Activated CD4-positive, alpha-beta T cell treated with anti-CD3 and anti-CD28 coated beads, Interleukin-2, amount 50 U/mL, for 16 hours (primary cell): ENCODE measurements around the gene KRTAP6-3.

Source experiments
- DNase-seq: peaks from one replicate; pipeline ENCODE4 v3.0.0-alpha.2; 2020

KRTAP6-3 gene, protein sequence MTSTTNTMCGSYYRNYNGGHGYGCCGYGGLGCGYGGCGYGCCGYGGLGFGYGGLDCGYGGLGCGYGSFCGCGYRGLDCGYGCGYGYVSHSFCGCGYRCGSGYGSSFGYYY

DNA sequence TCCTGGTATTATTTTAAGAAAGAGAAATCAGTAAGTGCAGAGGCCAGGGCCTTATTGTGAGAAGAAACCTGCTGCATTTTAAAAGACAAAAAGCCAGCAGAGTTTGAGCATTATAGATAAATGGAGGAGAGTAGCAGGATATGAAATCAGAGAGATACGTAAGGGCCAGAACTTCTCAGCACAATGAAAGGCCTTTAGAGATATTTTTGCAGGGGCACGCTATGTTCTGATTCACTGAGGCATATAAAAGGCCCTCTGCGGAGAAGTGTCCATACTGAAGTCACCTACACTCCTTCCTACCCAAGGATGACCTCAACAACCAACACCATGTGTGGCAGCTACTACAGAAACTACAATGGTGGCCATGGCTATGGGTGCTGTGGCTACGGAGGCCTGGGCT, at the start of gene KRTAP6-3:
Gene KRTAP6-3, plus strand, starts transcription at position 301 of the 400 bp plus-strand sequence. Its CDS starts 6 bp downstream, at position 307.
- DNase-seq: no peak

DNA sequence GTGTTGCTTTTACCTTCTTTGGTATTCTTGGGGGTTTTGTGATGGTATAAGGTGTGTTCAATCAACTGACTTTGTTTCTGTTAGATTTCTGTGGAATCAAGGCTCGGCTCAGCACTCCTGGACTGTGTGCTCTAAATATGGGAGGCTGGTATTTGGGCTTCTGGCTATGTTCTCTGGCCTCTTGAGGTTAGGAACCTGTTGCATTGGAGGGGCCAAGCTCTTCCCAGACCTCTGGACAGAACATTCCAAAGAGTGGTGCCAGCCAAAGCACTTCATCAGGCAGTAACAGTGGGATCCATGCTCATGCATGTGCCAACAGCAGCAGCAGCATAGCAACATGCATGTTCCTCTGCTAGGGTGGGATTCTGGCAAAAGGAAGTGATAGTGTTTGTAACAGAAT, 39.5 kb upstream of the KRTAP6-3 start:
- no peak for DNase-seq

DNA sequence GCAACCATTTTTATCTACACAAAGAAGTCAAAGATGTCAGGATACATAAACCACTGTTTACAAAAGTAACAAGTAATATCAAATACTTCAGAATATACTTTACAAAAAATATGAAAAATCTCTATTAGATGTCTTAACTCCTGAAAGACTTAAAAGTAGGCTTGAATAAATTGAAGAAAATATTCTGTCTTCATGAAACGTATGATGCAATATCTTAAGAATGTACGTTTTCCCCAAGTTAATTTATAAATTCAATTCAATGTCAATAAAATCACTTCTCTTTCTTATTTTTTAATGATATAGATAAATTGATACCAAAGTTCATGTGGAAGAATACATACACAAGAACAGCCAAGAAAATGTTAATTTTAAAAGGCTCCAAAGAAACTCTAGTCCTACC, 37.1 kb upstream of the KRTAP6-3 start:
- no peak for DNase-seq

DNA sequence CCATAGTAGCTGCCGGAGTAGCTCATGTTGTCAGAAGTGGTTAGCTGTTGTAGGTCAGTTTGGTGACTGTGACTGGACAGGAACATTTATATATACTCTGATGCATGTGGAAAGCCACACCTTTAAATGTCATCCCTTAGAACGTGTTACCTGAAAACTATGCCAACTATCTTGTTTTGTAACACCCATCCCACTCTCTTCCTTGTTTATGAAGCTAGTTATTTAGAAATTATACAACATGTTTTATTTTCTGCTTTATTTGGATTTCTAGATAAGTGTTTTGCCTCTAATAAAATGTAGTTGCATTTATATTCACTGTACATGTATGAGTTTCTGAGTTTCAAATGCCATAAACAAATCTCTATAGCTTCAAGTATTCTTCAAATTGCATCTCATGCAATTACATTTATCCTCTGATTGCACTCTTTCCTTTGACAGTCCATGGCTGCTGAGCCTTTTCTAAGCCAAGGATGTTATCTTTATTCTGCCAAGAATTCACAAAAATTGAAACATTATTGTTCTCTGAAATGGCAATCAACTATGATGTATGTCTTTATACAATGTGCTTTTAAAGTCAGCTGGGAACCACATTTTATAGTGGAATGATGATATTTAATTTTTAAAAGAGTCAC, 30.9 kb upstream of the KRTAP6-3 start, which contains the start of gene KRTAP19-7:
Gene KRTAP19-7, minus strand, starts transcription at position 51 of the 632 bp plus-strand sequence. Its CDS starts 25 bp downstream, at position 26.
- no peak for DNase-seq

DNA sequence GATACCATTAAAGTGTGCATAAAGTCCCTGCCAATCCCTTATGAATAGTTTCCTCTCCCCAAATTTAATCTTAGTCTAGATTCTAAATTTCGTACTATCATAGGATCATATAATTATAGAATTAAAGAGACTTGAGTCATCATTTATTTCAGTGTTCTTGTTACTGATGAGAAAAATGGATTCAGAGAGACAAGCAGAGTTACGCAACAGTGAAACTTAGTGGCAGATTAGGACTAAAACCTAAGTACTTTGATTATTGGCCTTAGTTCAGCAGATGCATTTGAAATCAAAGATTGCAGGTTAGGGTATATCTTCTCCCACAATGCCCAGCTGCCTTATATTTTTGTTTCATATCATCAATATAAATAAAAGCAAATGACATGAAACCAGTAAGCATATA, 30.3 kb upstream of the KRTAP6-3 start:
- DNase-seq: no peak

DNA sequence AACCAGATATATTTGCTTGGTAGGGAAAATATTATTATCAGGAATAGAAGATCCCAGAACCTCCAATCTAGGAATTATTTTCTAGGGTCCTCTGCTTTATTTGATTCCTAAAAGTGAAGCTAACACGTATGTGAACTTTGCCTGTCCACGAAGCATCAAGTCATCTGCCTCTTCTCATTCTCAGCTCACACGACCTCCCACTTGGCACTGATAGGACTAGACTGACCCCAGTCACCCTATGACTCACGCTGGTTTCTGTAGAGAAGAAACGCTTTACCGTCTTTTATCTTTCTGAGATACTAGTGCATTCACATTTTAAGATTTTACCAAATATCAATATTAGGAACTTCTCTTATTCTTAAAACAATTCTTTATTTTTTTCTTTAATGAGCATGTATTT, 29.2 kb upstream of the KRTAP6-3 start:
- no peak for DNase-seq

DNA sequence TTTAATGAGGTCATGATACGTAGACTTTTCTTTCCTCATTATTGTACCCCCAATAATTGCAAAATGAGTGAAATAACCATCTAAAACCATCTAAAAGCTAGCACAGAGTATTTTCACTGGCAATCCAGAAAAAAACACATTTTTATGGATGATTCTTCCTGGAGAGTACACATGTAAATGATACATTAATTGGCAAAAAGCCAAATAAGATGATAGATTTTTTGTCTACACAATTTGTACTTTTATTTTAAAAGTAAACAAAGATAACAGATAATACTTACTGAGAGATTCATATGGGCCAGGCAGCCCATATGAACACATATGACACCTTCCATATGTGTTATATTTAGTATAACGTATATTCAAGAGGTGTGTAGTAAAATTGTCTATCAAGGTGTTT, 28.6 kb upstream of the KRTAP6-3 start:
- DNase-seq: no peak

DNA sequence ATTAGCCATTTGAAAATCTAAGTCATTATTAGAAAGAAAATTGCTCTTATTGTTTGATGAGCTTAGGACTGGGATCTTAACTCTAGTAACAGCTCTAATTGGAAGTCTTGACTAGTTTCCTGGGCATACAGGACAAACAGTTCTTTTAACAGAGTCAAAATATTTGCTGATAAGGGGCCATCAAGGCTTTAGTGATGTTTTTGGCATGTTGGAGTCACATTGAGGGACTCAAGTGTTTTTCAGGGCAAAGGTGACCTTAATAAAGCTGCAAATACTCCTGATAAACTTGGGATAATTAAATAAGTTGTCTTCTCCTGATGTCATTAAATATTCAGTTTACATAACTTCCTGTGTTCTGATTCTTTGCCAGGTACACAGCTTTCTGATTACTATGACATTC, 24.6 kb upstream of the KRTAP6-3 start:
- DNase-seq: no peak

DNA sequence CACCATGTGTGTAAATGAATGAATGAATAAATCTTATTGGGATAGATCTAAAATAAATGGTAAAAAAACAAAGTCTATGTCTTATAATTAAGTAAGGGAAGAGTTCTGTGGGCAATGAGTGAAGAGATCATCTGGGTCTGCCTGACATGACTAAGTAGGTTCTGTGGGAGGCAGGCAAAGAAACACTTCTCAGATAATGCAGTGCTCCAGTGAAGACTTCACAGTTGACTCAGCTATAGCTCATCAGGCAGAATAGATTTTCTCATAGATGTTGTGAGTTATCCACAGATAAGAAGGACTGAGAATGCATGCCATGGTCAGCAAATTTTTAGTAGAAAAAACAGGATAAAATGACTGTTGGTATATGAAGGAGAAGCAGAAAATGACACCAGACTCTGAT, 14.5 kb upstream of the KRTAP6-3 start:
- DNase-seq: no peak

DNA sequence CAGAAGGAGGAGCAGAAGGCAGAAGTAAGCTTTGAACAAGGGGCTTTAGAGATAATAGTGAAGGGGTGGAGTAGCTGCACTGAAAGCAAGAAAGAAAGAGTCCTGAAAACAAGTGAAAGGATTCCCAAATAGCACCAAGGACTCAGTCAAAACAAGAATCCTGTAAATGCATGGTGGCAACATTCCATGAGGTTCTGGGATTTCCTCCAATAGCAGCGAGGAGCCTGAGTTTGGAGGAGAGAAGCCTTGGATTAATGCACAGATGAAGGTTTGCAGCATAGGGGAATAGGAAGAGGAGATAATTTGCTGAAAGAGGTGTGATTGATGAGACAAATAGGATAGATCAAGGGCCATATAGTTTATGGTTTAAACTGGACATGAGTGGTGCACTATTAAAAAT, 12.9 kb upstream of the KRTAP6-3 start:
- no peak for DNase-seq

DNA sequence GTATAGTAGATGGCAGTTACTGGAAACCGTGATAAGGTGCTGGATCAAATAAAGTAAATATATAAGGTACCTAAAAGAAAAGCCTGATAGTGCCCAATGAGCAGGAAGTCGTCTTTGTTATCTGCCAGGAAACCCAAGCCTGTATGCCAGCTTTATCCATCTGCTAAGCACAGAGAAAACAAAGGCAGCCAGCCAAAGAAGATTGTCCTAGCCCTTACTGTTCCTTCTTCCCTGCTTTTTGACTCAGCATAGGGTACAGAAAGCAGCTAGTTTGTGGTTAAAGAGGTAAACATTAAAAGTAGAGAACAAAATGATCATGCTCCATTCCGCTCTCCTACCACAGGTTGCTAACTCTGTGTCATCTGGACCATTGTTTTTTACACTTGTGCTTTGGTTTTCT, 12.1 kb upstream of the KRTAP6-3 start:
- no peak for DNase-seq

DNA sequence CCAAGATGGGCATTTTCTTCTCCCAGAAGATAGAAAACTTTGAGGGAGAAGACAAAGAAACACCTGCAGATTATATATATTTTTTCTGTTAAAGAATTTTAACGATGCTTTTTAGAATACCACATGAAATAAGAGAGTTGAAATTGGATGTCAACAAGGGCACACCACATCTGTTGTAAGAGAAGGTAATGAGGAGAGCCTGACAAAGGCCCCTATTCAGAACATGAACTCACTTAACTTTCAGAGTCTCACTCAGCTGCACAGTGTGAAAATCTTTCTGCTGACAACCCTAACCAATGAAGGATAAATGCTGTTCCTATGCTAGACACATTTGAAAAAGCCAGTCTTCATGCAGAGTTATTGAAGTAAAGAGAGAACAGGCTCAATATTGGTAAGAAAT, 9.4 kb upstream of the KRTAP6-3 start:
- no peak for DNase-seq

DNA sequence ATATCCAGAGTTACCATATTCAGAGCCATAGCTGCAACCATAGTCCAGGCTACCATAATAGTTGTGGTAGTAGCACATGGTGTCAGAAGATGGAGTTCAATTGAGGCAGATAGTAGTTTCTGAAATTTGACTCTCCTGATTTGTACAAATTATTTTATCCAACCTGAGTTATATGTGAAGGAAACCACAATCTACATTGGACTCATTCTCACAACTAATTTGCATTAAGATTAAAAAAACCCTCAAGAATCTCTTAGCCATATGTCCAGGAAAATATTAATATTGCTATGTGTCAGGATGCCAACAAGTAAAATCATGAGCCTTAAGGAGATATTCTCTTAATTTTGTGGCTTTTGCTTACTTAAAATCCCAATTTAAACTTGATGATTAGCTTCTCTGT, 1.9 kb upstream of the KRTAP6-3 start, which contains the start of gene KRTAP22-2:
Gene KRTAP22-2, minus strand, starts transcription at position 101 of the 400 bp plus-strand sequence.
- DNase-seq: no peak

DNA sequence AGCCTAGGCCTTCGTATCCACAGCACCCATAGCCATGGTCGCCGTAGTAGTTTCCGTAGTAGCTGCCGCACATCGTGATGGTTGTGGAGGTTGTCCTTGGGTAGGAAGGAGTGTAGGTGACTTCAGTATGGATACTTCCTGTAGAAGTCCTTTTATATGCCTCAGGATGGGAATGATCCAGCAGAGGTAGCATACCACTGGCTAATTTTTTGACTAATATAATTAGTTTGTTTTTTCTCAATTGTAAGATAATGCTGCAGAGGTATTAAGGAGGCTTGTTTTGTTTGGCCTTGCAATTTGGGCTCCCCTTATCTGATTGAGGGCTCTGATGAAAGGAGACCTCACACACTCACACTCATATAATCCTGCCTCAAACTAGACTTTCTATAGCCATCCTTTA, 6.6 kb downstream of the KRTAP6-3 start, which contains the start of gene KRTAP6-2:
Gene KRTAP6-2, minus strand, starts transcription at position 101 of the 400 bp plus-strand sequence. Its CDS starts 28 bp downstream, at position 73.
- DNase-seq: no peak

DNA sequence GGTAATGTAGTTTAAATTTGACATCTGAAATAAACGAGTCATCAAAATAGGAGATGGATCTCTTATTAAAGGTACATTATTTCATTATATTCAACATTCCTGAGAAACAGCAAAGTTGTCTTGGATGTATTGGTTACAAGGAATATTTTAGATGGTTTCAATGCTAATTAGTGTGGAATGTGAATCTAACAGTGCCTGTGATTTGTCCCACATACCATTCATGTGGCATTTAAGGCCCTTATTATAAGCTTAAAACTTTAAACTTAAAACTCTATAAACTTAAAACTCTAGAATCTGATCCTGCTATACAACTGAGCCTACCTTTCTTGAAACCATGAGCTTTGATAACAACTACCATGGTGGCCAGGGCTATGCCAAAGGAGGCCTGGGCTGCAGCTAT, 8.5 kb downstream of the KRTAP6-3 start, which contains the start of gene KRTAP22-1:
Gene KRTAP22-1, plus strand, starts transcription at position 301 of the 400 bp plus-strand sequence.
- DNase-seq: no peak

DNA sequence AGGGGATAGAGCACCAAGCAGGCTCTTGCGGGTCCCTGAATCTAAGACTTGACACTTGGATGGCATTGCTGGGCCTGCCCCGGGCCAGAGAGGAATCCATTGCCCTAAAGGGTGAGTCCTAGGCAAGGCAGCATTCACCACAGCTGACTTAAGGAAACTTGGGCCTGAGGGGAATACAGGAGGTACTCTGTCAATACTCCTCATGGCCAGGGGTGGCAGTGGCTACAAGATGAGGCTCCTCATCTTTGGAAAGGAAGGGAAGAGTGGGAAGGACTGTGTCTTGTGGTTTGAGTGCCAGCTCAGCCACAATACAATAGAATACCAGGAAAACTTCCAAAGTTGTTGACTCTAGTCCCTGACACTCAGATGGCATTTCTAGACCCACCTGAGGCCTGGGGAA, 13.7 kb downstream of the KRTAP6-3 start:
- DNase-seq: no peak

DNA sequence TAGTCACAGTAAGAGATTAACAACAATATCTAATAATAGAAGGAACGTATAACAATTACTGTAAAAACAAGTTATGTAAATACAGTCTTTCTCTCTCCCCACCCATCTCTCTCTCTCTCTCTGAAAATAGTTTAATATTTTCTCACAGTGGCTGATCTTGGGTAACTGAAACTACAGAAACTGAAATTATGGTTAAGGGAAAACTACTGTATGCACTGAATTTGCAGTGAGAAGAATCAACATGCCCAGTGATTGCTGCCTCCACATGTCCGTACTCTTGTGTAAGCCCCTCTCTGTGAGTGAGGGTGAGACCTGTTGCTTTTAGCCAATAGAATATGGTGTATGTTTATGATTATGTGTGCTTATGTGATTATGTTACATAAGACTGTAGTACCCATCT, 19.9 kb downstream of the KRTAP6-3 start:
- no peak for DNase-seq

DNA sequence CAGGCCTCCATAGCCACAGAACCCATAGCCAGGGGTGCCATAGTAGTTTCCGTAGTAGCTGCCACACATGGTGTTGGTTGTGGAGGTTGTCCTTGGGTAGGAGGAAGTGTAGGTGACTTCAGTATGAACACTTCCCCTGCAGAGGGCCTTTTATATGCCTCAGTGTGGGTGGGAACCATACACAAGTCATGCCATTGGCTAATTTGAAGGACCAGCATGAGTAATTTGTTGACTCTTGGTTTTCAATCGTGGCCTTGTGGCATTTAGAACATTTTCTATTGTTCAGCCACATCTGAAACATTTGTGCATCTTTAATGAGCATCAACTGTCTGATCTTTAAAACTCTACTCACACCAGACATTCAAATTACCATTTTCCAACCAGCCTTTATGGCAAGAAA, 21.6 kb downstream of the KRTAP6-3 start, which contains the start of gene KRTAP6-1:
Gene KRTAP6-1, minus strand, starts transcription at position 95 of the 400 bp plus-strand sequence. Its CDS starts 26 bp downstream, at position 69.
- DNase-seq: peak; percentile 2

DNA sequence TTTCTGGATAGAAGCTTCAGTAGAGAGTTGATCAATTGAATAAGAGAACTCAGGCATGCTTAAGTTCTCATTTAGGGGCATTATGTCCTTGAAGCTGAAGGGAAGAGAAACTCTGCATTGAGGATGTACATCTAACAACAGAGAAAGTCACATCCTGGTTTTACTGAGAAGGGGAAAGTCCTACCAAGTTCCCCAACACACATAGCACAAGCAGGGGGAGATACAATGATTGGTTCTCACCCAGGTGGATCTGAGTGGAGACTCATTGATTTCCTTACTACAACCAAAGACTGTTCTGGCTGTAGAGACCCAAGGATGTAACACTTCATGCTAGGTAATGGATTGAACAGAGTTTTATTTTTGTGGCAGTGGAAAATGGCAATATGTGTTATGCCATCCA, 23.0 kb downstream of the KRTAP6-3 start:
- DNase-seq: no peak

DNA sequence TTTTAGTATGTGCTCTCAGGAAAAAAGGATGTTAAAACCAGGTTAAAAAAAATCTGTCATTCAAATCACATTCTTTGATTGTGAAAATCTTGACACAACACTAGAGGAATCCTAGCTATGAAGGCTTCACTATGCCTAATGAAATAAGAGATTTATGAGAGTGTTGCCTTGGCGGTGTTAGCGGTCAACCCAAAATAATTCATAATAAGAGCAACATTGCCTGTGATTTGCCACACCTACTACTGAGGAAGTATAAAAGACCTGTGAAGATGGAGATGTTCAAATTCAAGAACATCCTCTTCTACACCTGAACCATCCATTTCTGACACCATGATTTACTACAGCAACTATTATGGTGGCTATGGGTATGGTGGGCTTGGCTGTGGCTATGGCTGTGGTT, 23.9 kb downstream of the KRTAP6-3 start, which contains the start of gene KRTAP20-1:
Gene KRTAP20-1, plus strand, starts transcription at position 301 of the 400 bp plus-strand sequence. Its CDS starts 30 bp downstream, at position 331.
- DNase-seq: no peak

DNA sequence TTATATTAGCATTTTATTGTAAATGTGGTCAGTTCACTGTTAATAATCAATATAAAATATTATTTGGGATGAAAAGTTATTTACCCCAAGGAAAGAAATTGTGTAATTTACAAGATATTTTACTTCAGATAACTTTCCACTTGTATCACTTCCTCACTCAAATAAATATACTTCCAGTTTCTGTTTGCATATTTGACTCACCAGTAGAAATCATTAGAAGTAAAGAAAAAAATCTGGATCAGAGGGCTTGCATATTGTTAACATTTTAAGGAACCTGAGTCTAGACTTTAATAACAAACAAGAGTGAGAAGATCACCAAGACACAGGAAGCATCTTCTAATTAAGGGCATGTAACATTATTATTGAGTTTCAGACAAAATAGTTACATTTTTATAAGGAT, 27.8 kb downstream of the KRTAP6-3 start:
- DNase-seq: no peak

DNA sequence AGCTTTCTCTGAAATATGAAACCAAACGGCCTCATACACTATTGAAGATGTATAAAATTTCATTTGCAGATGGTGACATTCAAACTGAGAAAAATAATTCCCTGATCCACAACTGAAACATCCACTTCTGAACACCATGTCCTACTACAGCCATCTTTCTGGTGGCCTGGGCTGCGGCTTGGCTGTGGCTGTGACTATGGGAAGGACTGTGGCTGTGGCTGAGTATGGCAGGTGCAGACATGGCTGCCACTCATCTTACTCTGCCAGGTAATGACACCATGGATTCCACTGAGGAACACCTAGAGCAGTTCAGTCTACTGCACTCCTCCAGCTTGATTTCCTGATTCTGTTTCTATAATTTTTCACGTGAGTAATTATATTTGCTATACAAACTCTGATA, 28.3 kb downstream of the KRTAP6-3 start, which contains the start of gene KRTAP20-4:
Gene KRTAP20-4, plus strand, starts transcription at position 106 of the 400 bp plus-strand sequence.
- DNase-seq: no peak

DNA sequence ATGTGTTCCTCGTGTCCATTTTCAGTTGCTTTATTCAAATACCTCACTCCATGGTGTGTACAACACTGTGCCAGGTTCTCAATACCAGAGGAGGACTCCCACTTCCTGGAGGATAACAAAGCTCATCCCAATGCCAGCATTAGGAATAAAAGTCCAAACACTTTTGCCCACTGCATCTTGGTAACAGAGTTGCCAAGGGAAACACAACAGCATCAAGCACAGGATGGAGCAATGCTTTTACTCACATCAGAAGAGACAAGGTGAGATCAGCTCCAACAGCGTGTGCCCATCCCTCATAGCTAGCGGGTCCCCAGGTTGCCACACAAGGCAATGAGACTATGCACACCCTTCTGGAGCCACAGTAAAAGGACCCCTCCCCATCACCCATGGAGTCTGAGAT, 31.1 kb downstream of the KRTAP6-3 start:
- no peak for DNase-seq

DNA sequence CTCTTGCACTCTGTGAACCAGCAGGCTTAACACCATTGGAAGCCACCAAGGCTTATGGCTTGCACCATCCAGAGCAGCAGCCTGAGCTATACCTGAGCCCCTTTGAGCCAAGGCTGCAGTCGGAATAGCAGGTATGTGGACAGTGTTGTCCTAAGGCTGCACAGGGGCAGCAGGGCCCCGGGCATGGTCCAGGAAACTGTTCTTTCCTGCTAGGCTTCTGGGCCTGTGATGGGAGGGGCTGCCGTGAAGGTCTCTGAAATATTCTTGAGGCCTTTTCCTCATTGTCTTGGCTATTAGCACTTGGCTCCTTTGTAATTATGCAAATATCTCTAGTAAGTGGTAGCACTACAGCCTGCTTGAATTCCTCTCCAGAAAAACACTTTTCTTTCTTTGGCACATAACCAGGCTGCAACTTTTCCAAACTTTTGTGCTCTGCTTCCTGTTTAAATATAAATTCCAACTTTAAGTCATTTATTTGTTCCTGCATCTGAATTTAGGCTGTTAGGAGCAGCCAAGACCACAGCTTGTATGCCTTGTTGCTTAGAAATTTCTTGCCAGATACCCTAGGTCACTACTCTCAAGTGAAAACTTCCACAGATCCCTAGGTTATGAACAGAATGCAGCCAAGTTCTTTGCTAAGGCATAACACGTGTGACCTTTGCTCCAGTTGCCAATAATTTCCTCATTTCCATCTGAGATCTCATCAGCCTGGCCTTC, 33.4 kb downstream of the KRTAP6-3 start:
- DNase-seq: no peak
